Measurements from ENCODE around the gene SELE.
"Not testable (repeated sequence)": the region's sequence is repeated elsewhere in the genome, so short reads cannot be mapped to it uniquely, and the experiment has no call there.

SELE gene

GRCh38 chr1:169696273-169697100 is 37.4 kb downstream of the SELE start:
- Histone ChIP-seq H3K36me3 (ENCODE audit: control insufficient read depth, insufficient read depth, low read length) (no peaks in the 10 kb centered on the region), H3K9me3 (ENCODE audit: control insufficient read depth, insufficient read depth, low read length) (no peaks in the 10 kb centered on the region), H3K4me3 (ENCODE audit: low read depth, low read length) (no peak overlapping the region), H3K4me1 (ENCODE audit: control insufficient read depth, insufficient read depth, low read length) (no peaks in the 10 kb centered on the region), H3K27me3 (ENCODE audit: control insufficient read depth, insufficient read depth, low read length) (peaks cover 12% of the 10 kb centered on the region), H3K9ac (ENCODE audit: low read depth, low read length) (no peak overlapping the region)

- H3K9ac ChIP-seq (ENCODE audit: low read depth, low read length): no peak overlapping the region
- peaks cover 7% of the 10 kb centered on the region for H3K4me1 ChIP-seq (ENCODE audit: control insufficient read depth, insufficient read depth, low read length)
- H3K27me3 ChIP-seq (ENCODE audit: control insufficient read depth, insufficient read depth, low read length): peaks cover 29% of the 10 kb centered on the region
These were observed 39.4 kb downstream of the SELE start for GRCh38 chr1:169694304-169695075.

GRCh38 chr1:169692756-169693460 is 41.0 kb downstream of the SELE start:
- no peaks in the 10 kb centered on the region for H3K36me3 ChIP-seq (ENCODE audit: control insufficient read depth, insufficient read depth, low read length)
- H3K4me1 ChIP-seq (ENCODE audit: control insufficient read depth, insufficient read depth, low read length): peaks cover 7% of the 10 kb centered on the region
- no peak overlapping the region for H3K9ac ChIP-seq (ENCODE audit: low read depth, low read length)
- H3K9me3 ChIP-seq (ENCODE audit: control insufficient read depth, insufficient read depth, low read length): no peaks in the 10 kb centered on the region
- no peak overlapping the region for H3K4me3 ChIP-seq (ENCODE audit: low read depth, low read length)
- peaks cover 42% of the 10 kb centered on the region for H3K27me3 ChIP-seq (ENCODE audit: control insufficient read depth, insufficient read depth, low read length)

More at GRCh38 chr1:169694304-169695075, 39.4 kb downstream of the SELE start:
- Histone ChIP-seq H3K36me3 (ENCODE audit: control insufficient read depth, insufficient read depth, low read length) (no peaks in the 10 kb centered on the region), H3K4me3 (ENCODE audit: low read depth, low read length) (no peak overlapping the region), H3K9me3 (ENCODE audit: control insufficient read depth, insufficient read depth, low read length) (no peaks in the 10 kb centered on the region)

- Histone ChIP-seq H3K36me3 (ENCODE audit: control insufficient read depth, insufficient read depth, low read length) (no peaks in the 10 kb centered on the region), H3K4me3 (ENCODE audit: low read depth, low read length) (no peak overlapping the region), H3K4me1 (ENCODE audit: control insufficient read depth, insufficient read depth, low read length) (peaks cover 7% of the 10 kb centered on the region), H3K9me3 (ENCODE audit: control insufficient read depth, insufficient read depth, low read length) (no peaks in the 10 kb centered on the region), H3K9ac (ENCODE audit: low read depth, low read length) (no peak overlapping the region), H3K27me3 (ENCODE audit: control insufficient read depth, insufficient read depth, low read length) (peaks cover 56% of the 10 kb centered on the region)
These were observed 43.4 kb downstream of the SELE start for GRCh38 chr1:169690489-169690888.

GRCh38 chr1:169689395-169689794 is 44.5 kb downstream of the SELE start:
- Histone ChIP-seq H3K4me1 (ENCODE audit: control insufficient read depth, insufficient read depth, low read length) (peaks cover 7% of the 10 kb centered on the region), H3K9ac (ENCODE audit: low read depth, low read length) (no peak overlapping the region), H3K36me3 (ENCODE audit: control insufficient read depth, insufficient read depth, low read length) (no peaks in the 10 kb centered on the region), H3K9me3 (ENCODE audit: control insufficient read depth, insufficient read depth, low read length) (no peaks in the 10 kb centered on the region), H3K4me3 (ENCODE audit: low read depth, low read length) (no peak overlapping the region), H3K27me3 (ENCODE audit: control insufficient read depth, insufficient read depth, low read length) (peaks cover 53% of the 10 kb centered on the region)

- not testable (repeated sequence) for H3K9ac ChIP-seq (ENCODE audit: low read depth, low read length); H3K9me3 ChIP-seq (ENCODE audit: control insufficient read depth, insufficient read depth, low read length); H3K4me1 ChIP-seq (ENCODE audit: control insufficient read depth, insufficient read depth, low read length); H3K4me3 ChIP-seq (ENCODE audit: low read depth, low read length); H3K36me3 ChIP-seq (ENCODE audit: control insufficient read depth, insufficient read depth, low read length)
- H3K27me3 ChIP-seq (ENCODE audit: control insufficient read depth, insufficient read depth, low read length): peaks cover 56% of the 10 kb centered on the region
These were observed 45.5 kb downstream of the SELE start for GRCh38 chr1:169688377-169688776.

GRCh38 chr1:169683661-169684060 is 50.2 kb downstream of the SELE start:
- H3K9ac ChIP-seq (ENCODE audit: low read depth, low read length): no peak overlapping the region
- no peaks in the 10 kb centered on the region for H3K4me1 ChIP-seq (ENCODE audit: control insufficient read depth, insufficient read depth, low read length)
- H3K27me3 ChIP-seq (ENCODE audit: control insufficient read depth, insufficient read depth, low read length): peaks cover 60% of the 10 kb centered on the region
- H3K36me3 ChIP-seq (ENCODE audit: control insufficient read depth, insufficient read depth, low read length): no peaks in the 10 kb centered on the region
- no peak overlapping the region for H3K4me3 ChIP-seq (ENCODE audit: low read depth, low read length)
- no peaks in the 10 kb centered on the region for H3K9me3 ChIP-seq (ENCODE audit: control insufficient read depth, insufficient read depth, low read length)

- not testable (repeated sequence) for H3K9ac ChIP-seq (ENCODE audit: low read depth, low read length); H3K4me1 ChIP-seq (ENCODE audit: control insufficient read depth, insufficient read depth, low read length); H3K9me3 ChIP-seq (ENCODE audit: control insufficient read depth, insufficient read depth, low read length); H3K4me3 ChIP-seq (ENCODE audit: low read depth, low read length); H3K36me3 ChIP-seq (ENCODE audit: control insufficient read depth, insufficient read depth, low read length)
- peaks cover 56% of the 10 kb centered on the region for H3K27me3 ChIP-seq (ENCODE audit: control insufficient read depth, insufficient read depth, low read length)
These were observed 50.7 kb downstream of the SELE start for GRCh38 chr1:169683168-169683567.

GRCh38 chr1:169682071-169682470 is 51.8 kb downstream of the SELE start:
- no peak overlapping the region for H3K4me3 ChIP-seq (ENCODE audit: low read depth, low read length)
- no peaks in the 10 kb centered on the region for H3K36me3 ChIP-seq (ENCODE audit: control insufficient read depth, insufficient read depth, low read length)
- H3K9ac ChIP-seq (ENCODE audit: low read depth, low read length): no peak overlapping the region
- no peaks in the 10 kb centered on the region for H3K9me3 ChIP-seq (ENCODE audit: control insufficient read depth, insufficient read depth, low read length)
- H3K4me1 ChIP-seq (ENCODE audit: control insufficient read depth, insufficient read depth, low read length): no peaks in the 10 kb centered on the region
- H3K27me3 ChIP-seq (ENCODE audit: control insufficient read depth, insufficient read depth, low read length): peaks cover 47% of the 10 kb centered on the region

- no peak overlapping the region for H3K4me3 ChIP-seq (ENCODE audit: low read depth, low read length)
- H3K9me3 ChIP-seq (ENCODE audit: control insufficient read depth, insufficient read depth, low read length): no peaks in the 10 kb centered on the region
- no peak overlapping the region for H3K9ac ChIP-seq (ENCODE audit: low read depth, low read length)
- H3K4me1 ChIP-seq (ENCODE audit: control insufficient read depth, insufficient read depth, low read length): no peaks in the 10 kb centered on the region
- peaks cover 43% of the 10 kb centered on the region for H3K27me3 ChIP-seq (ENCODE audit: control insufficient read depth, insufficient read depth, low read length)
- no peaks in the 10 kb centered on the region for H3K36me3 ChIP-seq (ENCODE audit: control insufficient read depth, insufficient read depth, low read length)
These were observed 52.7 kb downstream of the SELE start for GRCh38 chr1:169681140-169681539.

GRCh38 chr1:169680377-169681019 is 53.4 kb downstream of the SELE start:
- no peaks in the 10 kb centered on the region for H3K4me1 ChIP-seq (ENCODE audit: control insufficient read depth, insufficient read depth, low read length)
- H3K9ac ChIP-seq (ENCODE audit: low read depth, low read length): no peak overlapping the region
- peaks cover 41% of the 10 kb centered on the region for H3K27me3 ChIP-seq (ENCODE audit: control insufficient read depth, insufficient read depth, low read length)
- H3K36me3 ChIP-seq (ENCODE audit: control insufficient read depth, insufficient read depth, low read length): no peaks in the 10 kb centered on the region
- no peak overlapping the region for H3K4me3 ChIP-seq (ENCODE audit: low read depth, low read length)
- no peaks in the 10 kb centered on the region for H3K9me3 ChIP-seq (ENCODE audit: control insufficient read depth, insufficient read depth, low read length)

All from iPS-15b (cell line).